Smooth muscle cell (in vitro differentiated cells): ENCODE data around the gene CKB. TPM values are rescaled to one million over a fixed set of nuclear protein-coding genes. Genes with fewer than 3 reads are reported as not detected.

Experiments used
- DNase-seq: peaks from one replicate; lab custom pipeline; 2025; ENCODE audit not compliant: unreplicated experiment; lab: John Stamatoyannopoulos, UW
- H2AFZ ChIP-seq: fragments of 200-600 bp; sonication (generic); 2 replicates; pipeline ENCODE4 v1.6.0; 2016; ENCODE audit warnings: antibody characterized with exemption, low read depth, mild to moderate bottlenecking
- H3F3A ChIP-seq: fragments of 200-600 bp; sonication (generic); 2 replicates; pipeline ENCODE4 v1.6.0; 2017; ENCODE audit warnings: antibody characterized with exemption, low read depth
- H3K27ac ChIP-seq: fragments of 200-600 bp; sonication (generic); 2 replicates; pipeline ENCODE4 v1.5.1; 2016; ENCODE audit warnings: low read depth, mild to moderate bottlenecking
- H3K27me3 ChIP-seq: fragments of 200-600 bp; sonication (generic); 2 replicates; pipeline ENCODE4 v1.6.1; 2016; ENCODE audit warnings: low read depth, mild to moderate bottlenecking
- H3K36me3 ChIP-seq: fragments of 200-600 bp; sonication (generic); 2 replicates; pipeline ENCODE4 v1.5.1; 2016; ENCODE audit warnings: low read depth
- H3K4me1 ChIP-seq: fragments of 200-600 bp; sonication (generic); 2 replicates; pipeline ENCODE4 v1.5.1; 2016; ENCODE audit warnings: low read depth
- H3K4me2 ChIP-seq: fragments of 200-600 bp; sonication (generic); 2 replicates; pipeline ENCODE4 v1.6.0; 2016; ENCODE audit warnings: mild to moderate bottlenecking
- H3K4me3 ChIP-seq: fragments of 200-600 bp; sonication (generic); 2 replicates; pipeline ENCODE4 v1.5.1; 2016; ENCODE audit warnings: mild to moderate bottlenecking
- H3K79me2 ChIP-seq: fragments of 200-600 bp; sonication (generic); 2 replicates; pipeline ENCODE4 v1.6.0; 2016; ENCODE audit warnings: low read depth, mild to moderate bottlenecking
- H3K9ac ChIP-seq: fragments of 200-600 bp; sonication (generic); 2 replicates; pipeline ENCODE4 v1.6.0; 2016; ENCODE audit warnings: low read depth
- H3K9me3 ChIP-seq: fragments of 200-600 bp; sonication (generic); replicated peaks from 2 replicates; pipeline ENCODE4 v1.5.1; 2016; ENCODE audit warnings: low read depth
- H4K20me1 ChIP-seq: fragments of 200-600 bp; sonication (generic); 2 replicates; pipeline ENCODE4 v1.6.0; 2016; ENCODE audit warnings: low read depth
- WGBS: methylation state at CpG from one replicate; pipeline ENCODE4 v1.1.7; 2016; ENCODE audit warnings: low lambda C conversion rate; 5-methylcytosine and 5-hydroxymethylcytosine counted together
- polyA plus RNA-seq: library from polyadenylated mRNA; unstranded; fragments of >200 nt; fragmentation: Nextera tagmentation; extraction: Ambion mirVana; gene quantifications from 2 replicates; pipeline ENCODE4 v1.2.1, GENCODE V29; 2016
- total RNA-seq: library from RNA; depleted of rRNA; stranded (reverse); fragments of >200 nt; gene quantifications from 2 replicates; pipeline ENCODE4 v1.2.3, GENCODE V29; 2014
- TF ChIP-seq, protein P1 (sequence below): fragments of 200-600 bp; sonication (generic); IDR thresholded peaks from 2 replicates; pipeline ENCODE4 v1.5.1; 2017; ENCODE audit warnings: borderline replicate concordance, mild to moderate bottlenecking, antibody characterized with exemption; ENCODE audit not compliant: insufficient read depth, poor library complexity, severe bottlenecking

The CKB gene
- total and polyA plus RNA-seq, 2 experiments from 2014 or later: 25.7 to 62.9 TPM

DNA sequence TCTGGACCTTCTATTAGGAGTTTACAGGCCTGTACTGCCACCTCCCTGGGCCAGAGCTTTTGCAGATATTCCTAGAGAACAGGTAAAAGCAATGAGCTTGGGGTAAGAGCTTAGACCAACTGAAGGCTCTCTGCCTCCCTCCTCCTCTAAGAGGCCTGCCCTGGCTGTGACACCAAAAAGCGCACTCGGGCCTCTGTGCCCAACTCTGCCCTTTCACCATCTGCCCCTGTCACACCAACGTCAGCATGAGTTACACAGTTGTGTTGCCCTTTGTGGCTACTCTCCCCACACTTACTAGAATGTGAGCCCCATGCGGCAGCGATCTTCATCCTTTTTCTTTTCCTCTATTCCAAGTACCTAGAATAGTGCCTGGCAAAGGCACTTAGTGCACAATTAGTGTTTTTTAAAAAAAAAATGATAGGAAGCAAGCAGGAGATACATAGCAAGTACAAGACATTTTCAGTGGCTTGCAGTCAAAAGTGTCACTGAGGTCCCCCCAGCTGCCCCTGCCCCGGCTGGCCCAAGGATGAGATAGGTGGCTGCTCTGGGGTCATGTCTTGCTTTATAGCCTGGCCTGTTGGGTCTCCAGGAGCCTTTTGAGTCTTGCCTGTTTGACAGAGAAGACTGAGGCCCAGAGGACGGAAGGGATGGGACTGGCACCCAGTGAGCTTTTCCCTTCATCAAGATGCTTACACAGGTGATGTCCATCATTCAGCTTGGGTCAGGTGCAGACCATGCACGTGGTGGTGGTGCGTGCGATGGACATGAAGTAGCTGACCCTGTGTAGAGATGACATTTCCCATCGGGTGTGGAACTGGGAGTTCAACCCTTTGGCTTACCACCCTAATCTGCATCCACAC is 12.5 kb downstream of the CKB start:
- no peak overlapping the region for H3K27ac ChIP-seq
- TF ChIP-seq, protein P1, sequence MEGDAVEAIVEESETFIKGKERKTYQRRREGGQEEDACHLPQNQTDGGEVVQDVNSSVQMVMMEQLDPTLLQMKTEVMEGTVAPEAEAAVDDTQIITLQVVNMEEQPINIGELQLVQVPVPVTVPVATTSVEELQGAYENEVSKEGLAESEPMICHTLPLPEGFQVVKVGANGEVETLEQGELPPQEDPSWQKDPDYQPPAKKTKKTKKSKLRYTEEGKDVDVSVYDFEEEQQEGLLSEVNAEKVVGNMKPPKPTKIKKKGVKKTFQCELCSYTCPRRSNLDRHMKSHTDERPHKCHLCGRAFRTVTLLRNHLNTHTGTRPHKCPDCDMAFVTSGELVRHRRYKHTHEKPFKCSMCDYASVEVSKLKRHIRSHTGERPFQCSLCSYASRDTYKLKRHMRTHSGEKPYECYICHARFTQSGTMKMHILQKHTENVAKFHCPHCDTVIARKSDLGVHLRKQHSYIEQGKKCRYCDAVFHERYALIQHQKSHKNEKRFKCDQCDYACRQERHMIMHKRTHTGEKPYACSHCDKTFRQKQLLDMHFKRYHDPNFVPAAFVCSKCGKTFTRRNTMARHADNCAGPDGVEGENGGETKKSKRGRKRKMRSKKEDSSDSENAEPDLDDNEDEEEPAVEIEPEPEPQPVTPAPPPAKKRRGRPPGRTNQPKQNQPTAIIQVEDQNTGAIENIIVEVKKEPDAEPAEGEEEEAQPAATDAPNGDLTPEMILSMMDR: no peak
- 96% methylated on average over 11 of the region's 11 CpGs for WGBS
- H3K4me1 ChIP-seq: no peaks in the 10 kb centered on the region
- no peaks in the 10 kb centered on the region for H3K9me3 ChIP-seq
- no peak overlapping the region for H3K9ac ChIP-seq
- DNase-seq: no peak
- H3K36me3 ChIP-seq: no peaks in the 10 kb centered on the region
- no peaks in the 10 kb centered on the region for H4K20me1 ChIP-seq
- H3K4me3 ChIP-seq: no peak overlapping the region
- no peaks in the 10 kb centered on the region for H3K27me3 ChIP-seq
- no peak overlapping the region for H3K4me2 ChIP-seq
- H3F3A ChIP-seq: no peaks in the 10 kb centered on the region
- no peaks in the 10 kb centered on the region for H3K79me2 ChIP-seq
- H2AFZ ChIP-seq: no peak overlapping the region

DNA sequence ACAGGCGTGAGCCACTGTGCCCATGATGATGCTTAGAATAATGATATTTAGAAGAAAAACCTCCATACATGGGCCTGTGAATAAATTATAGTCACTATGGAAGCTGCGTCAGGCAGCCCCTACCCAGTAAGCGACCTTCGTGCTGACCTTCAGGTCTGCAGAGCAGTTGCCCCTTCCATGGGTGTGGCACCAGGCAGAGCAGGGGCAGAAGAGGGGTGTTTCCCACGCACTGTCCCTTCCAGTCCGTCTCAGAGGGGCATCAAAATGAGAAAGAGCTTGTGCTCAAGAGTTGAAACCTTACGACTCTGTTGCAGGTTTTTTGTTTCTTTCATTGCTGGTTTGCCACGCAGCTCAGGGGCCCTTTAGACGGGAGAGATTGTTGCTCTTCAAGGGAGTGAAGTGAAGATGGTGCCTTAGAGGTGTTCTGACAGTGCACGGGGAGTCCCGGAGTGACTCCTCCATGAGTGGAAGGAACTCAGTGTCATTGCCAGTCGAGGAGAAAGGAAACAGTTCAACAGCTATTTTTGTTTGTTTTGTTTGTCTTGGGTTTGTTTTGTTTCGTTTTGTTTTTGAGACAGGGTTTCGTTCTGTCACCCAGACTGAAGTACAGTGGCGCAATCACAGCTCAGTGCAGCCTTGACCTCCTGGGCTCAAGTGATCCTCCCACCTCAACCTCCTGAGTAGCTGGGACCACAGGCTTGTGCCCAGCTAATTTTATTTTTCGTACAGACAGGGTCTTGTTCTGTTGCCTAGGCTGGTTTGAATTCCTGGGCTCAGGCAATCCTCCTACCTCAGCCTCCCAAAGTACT is 13.9 kb downstream of the CKB start:
- Histone ChIP-seq H3F3A (no peaks in the 10 kb centered on the region), H4K20me1 (no peaks in the 10 kb centered on the region), H2AFZ (no peak overlapping the region), H3K9ac (no peak overlapping the region), H3K4me1 (no peaks in the 10 kb centered on the region), H3K9me3 (no peaks in the 10 kb centered on the region), H3K4me3 (no peak overlapping the region), H3K79me2 (no peaks in the 10 kb centered on the region), H3K36me3 (no peaks in the 10 kb centered on the region), H3K27ac (no peak overlapping the region), H3K27me3 (no peaks in the 10 kb centered on the region), H3K4me2 (no peak overlapping the region)
- 96% methylated on average over 16 of the region's 16 CpGs for WGBS
- TF ChIP-seq, protein P1: no peak
- DNase-seq: no peak

DNA sequence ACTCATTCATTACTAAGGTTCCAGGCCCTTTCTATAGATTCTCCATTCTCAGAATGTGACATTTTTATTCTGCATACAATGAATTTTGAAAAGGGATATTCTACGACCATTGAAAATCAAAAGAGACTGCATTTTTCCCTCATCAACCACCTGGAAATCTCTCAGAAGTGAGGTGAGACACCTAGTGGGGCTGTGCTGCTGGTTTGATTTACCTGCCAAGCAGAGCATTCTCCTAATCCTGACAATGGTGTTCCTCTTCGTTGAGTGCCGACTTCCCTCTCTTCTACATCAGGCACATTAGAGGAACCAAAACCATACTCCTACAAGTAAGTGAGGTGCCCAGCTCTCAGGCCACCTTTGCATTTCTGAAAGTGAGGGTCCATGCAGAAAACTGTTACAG is 14.9 kb downstream of the CKB start:
- H3K27ac ChIP-seq: no peak overlapping the region
- no peak overlapping the region for H2AFZ ChIP-seq
- no peaks in the 10 kb centered on the region for H3K79me2 ChIP-seq
- TF ChIP-seq, protein P1: no peak
- no peak overlapping the region for H3K9ac ChIP-seq
- no peaks in the 10 kb centered on the region for H4K20me1 ChIP-seq
- no peak overlapping the region for H3K4me2 ChIP-seq
- no peaks in the 10 kb centered on the region for H3K36me3 ChIP-seq
- H3K4me1 ChIP-seq: no peaks in the 10 kb centered on the region
- WGBS: 98% methylated on average over 3 of the region's 3 CpGs
- no peaks in the 10 kb centered on the region for H3F3A ChIP-seq
- H3K9me3 ChIP-seq: no peaks in the 10 kb centered on the region
- no peak overlapping the region for H3K4me3 ChIP-seq
- H3K27me3 ChIP-seq: no peaks in the 10 kb centered on the region
- DNase-seq: no peak
